GM12891 (cell line): ENCODE results near the gene ABCA6.
"Not testable (repeated sequence)": the region's sequence is repeated elsewhere in the genome, so short reads cannot be mapped to it uniquely, and the experiment has no call there.

Experiments
- DNase-seq: peaks from one replicate; pipeline ENCODE4 v3.0.0; 2011; ENCODE audit warnings: low spot score; ENCODE audit not compliant: insufficient read length
- FAIRE-seq: peaks from 2 replicates; lab custom pipeline; 2011; peaks lifted over from hg19 to GRCh38; lab: Jason Lieb, UNC
- PAX5 ChIP-seq: IDR thresholded peaks from 2 replicates; pipeline ENCODE4 v1.6.1; 2011; ENCODE audit warnings: low read length, moderate library complexity, mild to moderate bottlenecking; ENCODE audit not compliant: insufficient read depth, severe bottlenecking
- POLR2A ChIP-seq: IDR thresholded peaks from 2 replicates; pipeline ENCODE4 v1.6.1; 2011; ENCODE audit warnings: low read depth, low read length, control low read depth
- POLR2AphosphoS5 ChIP-seq: IDR thresholded peaks from 2 replicates; pipeline ENCODE4 v1.6.1; 2011; ENCODE audit warnings: low read depth, low read length, control low read depth
- POU2F2 ChIP-seq: IDR thresholded peaks from 2 replicates; pipeline ENCODE4 v1.6.1; 2011; ENCODE audit warnings: low read depth, mild to moderate bottlenecking, control low read depth, low read length, moderate library complexity
- SPI1 ChIP-seq: IDR thresholded peaks from 2 replicates; pipeline ENCODE4 v1.6.1; 2011; ENCODE audit warnings: low read depth, low read length, control low read depth
- TAF1 ChIP-seq: IDR thresholded peaks from 2 replicates; pipeline ENCODE4 v1.6.1; 2011; ENCODE audit warnings: low read depth, low read length, control low read depth

ABCA6 gene

GRCh38 chr17:69078864-69079263, 62.8 kb downstream of the ABCA6 start:
- FAIRE-seq (no peak), DNase-seq (no peak)
- TF ChIP-seq POLR2A: no peak
- no peak for TF ChIP-seq POU2F2
- TF ChIP-seq TAF1: no peak
- TF ChIP-seq SPI1: no peak
- no peak for TF ChIP-seq POLR2AphosphoS5
- no peak for TF ChIP-seq PAX5

DNA sequence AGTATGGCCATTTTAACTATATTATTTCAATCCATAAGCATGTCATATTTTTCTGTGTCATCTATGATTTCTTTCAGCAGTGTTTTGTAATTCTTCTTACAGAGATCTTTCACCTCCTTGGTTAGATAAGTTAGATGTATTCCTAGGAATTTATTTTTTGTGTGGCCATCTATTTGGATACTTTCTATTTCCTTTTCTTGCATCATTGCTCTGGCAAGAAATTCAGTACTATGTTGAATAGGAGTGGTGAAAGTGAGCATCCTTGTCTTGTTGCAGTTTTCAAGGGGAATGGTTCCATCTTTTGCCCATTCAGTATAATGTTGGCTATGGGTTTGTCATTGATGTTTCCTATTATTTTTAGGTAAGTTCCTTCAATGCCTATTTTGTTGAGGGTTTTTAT, 65.9 kb downstream of the ABCA6 start:
- TF ChIP-seq SPI1: no peak
- TF ChIP-seq PAX5: no peak
- no peak for TF ChIP-seq POLR2AphosphoS5
- TF ChIP-seq POU2F2: no peak
- TF ChIP-seq TAF1: no peak
- TF ChIP-seq POLR2A: no peak
- DNase-seq (no peak), FAIRE-seq (no peak)

DNA sequence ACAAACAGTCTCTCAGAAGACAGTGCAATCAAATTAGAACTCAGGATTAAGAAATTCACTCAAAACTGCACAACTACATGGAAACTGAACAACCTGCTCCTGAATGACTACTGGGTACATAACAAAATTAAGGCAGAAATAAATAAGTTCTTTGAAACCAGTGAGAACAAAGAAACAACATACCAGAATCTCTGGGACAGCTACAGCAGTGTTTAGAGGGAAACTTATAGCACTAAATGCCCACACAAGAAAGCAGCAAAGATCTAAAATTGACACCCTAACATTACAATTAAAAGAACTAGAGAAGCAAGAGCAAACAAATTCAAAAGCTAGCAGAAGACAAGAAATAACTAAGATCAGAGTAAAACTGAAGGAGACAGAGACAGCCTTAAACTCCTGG, 68.3 kb downstream of the ABCA6 start:
- not testable (repeated sequence) for FAIRE-seq

DNA sequence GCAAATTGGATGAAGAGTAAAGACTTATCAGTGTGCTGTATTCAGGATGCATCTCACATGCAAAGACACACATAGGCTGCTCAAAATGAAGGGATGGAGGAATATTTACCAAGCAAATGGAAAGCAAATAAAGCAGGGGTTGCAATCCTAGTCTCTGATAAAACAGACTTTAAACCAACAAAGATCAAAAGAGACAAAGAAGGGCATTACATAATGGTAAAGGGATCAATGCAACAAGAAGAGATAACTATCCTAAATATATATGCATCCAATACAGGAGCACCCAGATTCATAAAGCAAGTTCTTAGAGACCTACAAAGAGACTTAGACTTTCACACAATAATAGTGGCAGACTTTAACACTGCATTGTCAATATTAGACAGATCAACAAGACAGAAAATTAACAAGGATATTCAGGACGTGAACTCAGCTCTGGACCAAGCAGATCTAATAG, 68.9 kb downstream of the ABCA6 start:
- FAIRE-seq, DNase-seq: not testable (repeated sequence)

More for the DNA sequence above, 68.3 kb downstream of the ABCA6 start:
- not testable (repeated sequence) for DNase-seq

GRCh38 chr17:69071233-69071586, 70.5 kb downstream of the ABCA6 start:
- FAIRE-seq: not testable (repeated sequence)

GRCh38 chr17:69070378-69071232, 71.1 kb downstream of the ABCA6 start:
- not testable (repeated sequence) for FAIRE-seq, DNase-seq

More at GRCh38 chr17:69071233-69071586, 70.5 kb downstream of the ABCA6 start:
- not testable (repeated sequence) for DNase-seq

DNA sequence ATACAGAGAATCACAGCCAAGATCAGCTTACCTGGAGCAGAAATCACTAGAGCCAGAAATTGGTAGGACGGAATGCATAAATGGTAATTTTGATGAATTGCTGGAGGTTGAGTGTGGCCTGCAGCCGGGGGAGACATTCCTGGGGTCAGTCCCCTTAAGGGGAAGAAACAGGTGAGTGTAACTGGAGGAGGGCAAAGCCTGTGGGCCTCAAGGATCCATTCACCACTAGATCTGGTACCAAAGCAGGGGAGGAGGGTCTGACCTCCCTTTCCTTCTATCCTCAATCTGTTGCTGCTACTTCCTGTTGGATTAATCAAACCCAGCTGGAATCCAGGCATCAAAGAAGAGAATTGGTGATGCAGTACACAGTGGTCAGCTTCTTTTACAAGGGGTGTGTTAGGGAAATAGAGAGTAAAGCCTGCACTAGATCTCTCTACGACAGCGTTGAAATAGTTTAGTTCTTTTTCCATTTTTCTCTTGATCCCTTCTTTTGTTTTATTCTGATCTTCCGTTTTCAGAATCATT, 72.4 kb downstream of the ABCA6 start:
- FAIRE-seq: no peak
- no peak for DNase-seq
- no peak for TF ChIP-seq PAX5
- TF ChIP-seq POLR2A: no peak
- TF ChIP-seq POLR2AphosphoS5: no peak

GRCh38 chr17:69067274-69068047, 74.2 kb downstream of the ABCA6 start:
- FAIRE-seq (no peak), DNase-seq (no peak)
- TF ChIP-seq PAX5: no peak
- TF ChIP-seq TAF1: no peak
- TF ChIP-seq POLR2A: no peak
- TF ChIP-seq SPI1: no peak
- no peak for TF ChIP-seq POU2F2
- TF ChIP-seq POLR2AphosphoS5: no peak

DNA sequence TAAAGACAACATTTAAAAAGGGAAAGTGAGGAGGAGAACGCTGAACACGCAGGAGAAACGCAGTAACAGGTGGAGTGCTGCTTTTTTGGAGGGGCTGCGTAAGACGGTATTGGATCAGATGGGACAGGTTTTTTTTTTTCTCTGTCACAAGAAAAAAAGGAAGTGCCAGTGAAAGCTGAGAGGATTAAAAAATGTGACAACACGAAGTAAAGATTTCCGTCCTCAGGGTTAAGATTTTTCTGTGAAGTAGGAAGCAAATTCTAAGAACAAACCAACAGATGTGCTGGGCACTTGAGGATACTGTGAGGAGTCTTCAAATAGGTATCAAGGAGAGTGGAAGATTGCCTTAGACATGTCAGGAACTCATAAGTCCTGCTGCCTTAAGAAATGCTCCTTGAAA, 75.2 kb downstream of the ABCA6 start:
- DNase-seq (no peak), FAIRE-seq (no peak)
- TF ChIP-seq SPI1: 0 out of 2 replicates have a peak, but pooled peaks have one; percentile 36
- no peak for TF ChIP-seq POU2F2

- FAIRE-seq (no peak), DNase-seq (no peak)
- TF ChIP-seq POLR2A (no peak), PAX5 (no peak), TAF1 (no peak), POLR2AphosphoS5 (no peak), SPI1 (no peak), POU2F2 (no peak)
These were observed 76.6 kb downstream of the ABCA6 start for GRCh38 chr17:69065113-69065512.

DNA sequence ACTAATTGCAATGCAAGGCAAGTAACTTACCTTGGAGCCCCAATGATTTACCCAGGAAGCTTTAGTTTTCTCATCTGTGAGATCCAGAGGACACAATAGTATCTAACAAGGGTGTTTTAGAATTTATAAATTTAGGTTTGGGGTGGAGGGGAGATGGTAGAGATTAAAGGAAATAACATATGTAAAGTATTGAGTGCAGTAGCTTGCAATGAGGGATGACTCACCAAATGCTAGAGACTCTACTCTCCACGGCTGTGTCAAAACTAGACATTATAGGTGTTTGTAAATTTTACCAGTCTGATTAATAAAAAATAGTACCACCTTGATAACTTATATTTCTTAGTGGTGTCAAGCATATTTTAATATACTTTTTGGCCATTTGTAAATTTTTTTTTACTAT, 77.2 kb downstream of the ABCA6 start:
- FAIRE-seq (no peak), DNase-seq (no peak)

More for the DNA sequence above, 77.2 kb downstream of the ABCA6 start:
- no peak for TF ChIP-seq SPI1
- TF ChIP-seq POLR2AphosphoS5: no peak
- TF ChIP-seq PAX5: no peak
- TF ChIP-seq POU2F2: no peak
- no peak for TF ChIP-seq TAF1
- no peak for TF ChIP-seq POLR2A
